Lower leg skin (tissue), 4 donors: ENCODE results near the gene NT5M. TPM values are rescaled to one million over a fixed set of nuclear protein-coding genes. Genes with fewer than 3 reads are reported as not detected.
A peak's percentile ranks its signal among the peaks of the same experiment; 100 is the strongest.

Experiments
- DNase-seq, 2 donors: peaks; one replicate each; pipeline ENCODE4 v3.0.0-alpha.2; 2019; ENCODE audit warnings: low spot score in 2 of 2
- H3K4me3 ChIP-seq: fragments of 200-600 bp; sonication (generic); 2 replicates; pipeline ENCODE4 v1.5.1; 2017; ENCODE audit warnings: mild to moderate bottlenecking, low read depth; ENCODE audit not compliant: poor library complexity, severe bottlenecking
- CTCF ChIP-seq, 3 donors: fragments of 450-650 bp; IDR thresholded peaks; one replicate each; pipeline ENCODE4 v1.5.1; 2016; ENCODE audit warnings: antibody characterized with exemption in 3 of 3, mild to moderate bottlenecking in 3 of 3, moderate library complexity in 2 of 3
- POLR2A ChIP-seq, 2 donors: fragments of 450-650 bp; IDR thresholded peaks; one replicate each; pipeline ENCODE4 v1.6.1; 2016 to 2017; ENCODE audit warnings: antibody characterized with exemption in 2 of 2, mild to moderate bottlenecking in 1 of 2, moderate library complexity in 1 of 2
- WGBS, 2 donors: methylation state at CpG; one replicate each; pipeline ENCODE4 v1.1.5; 2018; 5-methylcytosine and 5-hydroxymethylcytosine counted together
- intact Hi-C: fragments of 100-400 bp; cut with DNase I; formaldehyde crosslinking; loops from one replicate; pipeline ENCODE4 v1.15.0; 2023; ENCODE audit warnings: low total_unique reads
- total RNA-seq, 4 donors: library from RNA; depleted of rRNA; stranded (reverse); fragments of >200 nt; gene quantifications; one replicate each; pipeline ENCODE4 v1.1.0, GENCODE V29; 2016

The NT5M gene
- total RNA-seq, 4 donors from 2014 or later, result 0.53 to 4.5 (median 1.1) TPM

DNA sequence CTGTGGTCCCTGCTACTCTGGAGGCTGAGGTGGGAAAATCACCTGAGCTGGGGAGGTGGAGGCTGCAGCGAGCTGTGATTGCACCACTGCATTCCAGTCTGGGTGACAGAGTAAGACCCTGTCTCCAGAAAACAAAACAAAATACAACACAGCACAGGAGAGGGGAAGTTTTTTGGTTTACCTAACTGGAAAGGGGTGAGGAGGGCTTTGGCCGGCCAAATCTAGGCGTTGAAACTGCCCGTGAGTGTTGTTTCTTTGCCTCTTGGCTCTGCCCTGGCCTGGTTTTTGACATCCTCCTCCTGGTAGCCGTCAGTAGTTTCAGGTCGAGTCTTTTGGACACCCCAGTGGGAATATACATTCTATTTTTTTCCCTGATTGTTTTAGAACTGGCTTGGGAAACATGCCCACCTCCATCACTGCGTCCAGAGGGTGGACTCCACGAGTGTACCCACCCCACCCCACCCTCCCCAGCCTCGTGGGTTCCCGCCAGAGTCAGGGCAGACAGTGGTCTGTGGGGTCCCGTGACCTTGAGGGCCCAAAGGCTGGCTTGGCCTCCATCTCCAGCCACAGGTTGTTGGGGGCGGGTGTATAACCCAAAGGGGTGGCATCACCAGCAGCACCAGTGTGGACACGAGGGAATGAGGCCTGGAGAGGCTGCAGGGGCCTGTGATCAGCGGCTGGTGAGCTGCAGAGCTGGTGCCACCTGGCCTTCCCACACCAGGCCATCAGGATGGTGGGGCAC is 42.7 kb downstream of the NT5M start:
- intact Hi-C loops, result no loop called here
- H3K4me3 ChIP-seq, result no peak overlapping the region
- TF ChIP-seq CTCF (IDR thresholded peaks at IDR 0.05), result no peak
- TF ChIP-seq POLR2A (IDR thresholded peaks at IDR 0.05), result no peak
- DNase-seq, result peak in 1 of 2 donors; percentile 61
- 90 to 92% methylated on average over 14 of the region's 14 CpGs for WGBS, 2 donors

DNA sequence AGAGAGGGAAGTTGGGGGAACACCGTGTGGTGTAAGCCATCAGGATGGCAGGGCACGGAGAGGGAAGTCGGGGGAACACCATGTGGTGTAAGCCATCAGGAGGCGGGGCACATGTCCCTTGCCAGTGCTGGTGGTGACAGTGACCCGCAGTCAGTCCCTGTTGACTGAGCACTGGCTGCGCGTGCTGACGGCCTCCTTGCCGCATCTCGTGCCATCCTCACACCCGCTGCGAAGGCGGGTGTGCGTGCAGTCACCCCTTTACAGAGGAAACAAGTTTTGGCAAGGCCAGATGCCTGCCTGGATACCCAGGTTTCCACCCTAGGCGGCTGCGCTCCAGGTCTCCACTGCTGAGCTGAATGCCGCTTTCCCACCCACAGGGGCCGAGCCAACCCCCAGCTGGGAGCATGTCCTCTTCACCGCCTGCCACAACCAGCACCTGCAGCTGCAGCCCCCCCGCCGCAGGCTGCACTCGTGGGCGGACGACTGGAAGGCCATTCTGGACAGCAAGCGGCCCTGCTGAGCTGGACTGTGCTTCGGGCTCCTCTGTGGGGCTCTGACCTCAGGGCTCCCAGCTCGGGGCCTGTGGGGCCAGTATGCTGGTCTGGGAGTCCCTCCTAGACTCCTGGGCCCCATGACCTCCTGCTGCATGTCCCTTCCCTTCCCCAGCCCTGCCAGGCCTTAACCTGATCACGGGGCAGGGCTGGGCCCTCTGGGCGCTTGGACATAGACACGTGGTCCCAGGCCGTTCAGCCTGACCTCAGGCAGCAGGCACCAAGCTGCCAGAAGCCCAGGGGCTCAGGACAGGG is 43.5 kb downstream of the NT5M start:
- WGBS, 2 donors, result 88 to 93% methylated on average over 24 of the region's 31 CpGs
- TF ChIP-seq CTCF (IDR thresholded peaks at IDR 0.05) (no peak), POLR2A (IDR thresholded peaks at IDR 0.05) (no peak)
- H3K4me3 ChIP-seq, result no peak overlapping the region
- intact Hi-C loops, result no loop called here
- DNase-seq, result peak in 1 of 2 donors; percentile 81

DNA sequence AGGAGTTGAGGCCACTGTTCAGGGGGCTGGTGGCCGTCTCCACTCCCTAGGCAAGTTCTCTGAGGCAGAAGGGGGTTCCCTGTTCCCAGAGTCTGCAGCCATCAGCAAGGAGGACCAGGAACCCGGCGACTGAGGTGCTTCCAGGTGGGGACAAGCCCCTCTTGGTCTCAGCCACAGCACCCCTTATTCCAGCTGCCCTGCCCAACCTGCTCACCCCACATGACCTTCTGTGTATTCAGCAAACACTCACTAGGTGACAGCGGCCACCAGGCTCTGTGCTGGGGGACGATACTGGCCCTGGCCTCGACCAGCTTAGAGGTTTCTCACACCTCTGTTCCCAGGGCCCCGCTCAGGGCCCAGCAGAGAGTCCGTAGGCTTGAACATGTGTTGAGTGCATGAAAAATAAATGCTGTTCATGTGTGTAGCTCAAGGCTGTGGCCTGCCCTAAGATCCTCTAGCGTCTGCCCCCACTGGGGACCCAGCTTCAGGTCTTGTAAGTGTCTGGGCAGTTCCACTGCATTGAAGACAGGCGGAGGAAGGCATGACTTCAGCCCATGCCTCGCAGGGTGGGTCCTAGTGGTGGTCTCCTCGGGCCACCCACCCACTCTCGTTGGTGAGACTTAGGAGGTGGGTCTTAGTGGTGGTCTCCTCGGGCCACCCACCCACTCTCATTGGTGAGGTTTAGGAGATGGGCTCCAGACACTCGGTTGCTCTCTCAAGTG is 44.2 kb downstream of the NT5M start:
- TF ChIP-seq POLR2A (IDR thresholded peaks at IDR 0.05) (no peak), CTCF (IDR thresholded peaks at IDR 0.05) (no peak)
- H3K4me3 ChIP-seq, result no peak overlapping the region
- 88% methylated on average over 10 to 12 of the region's 15 CpGs for WGBS, 2 donors
- peak in 1 of 2 donors; percentile 79 for DNase-seq
- intact Hi-C loops, result no loop called here

DNA sequence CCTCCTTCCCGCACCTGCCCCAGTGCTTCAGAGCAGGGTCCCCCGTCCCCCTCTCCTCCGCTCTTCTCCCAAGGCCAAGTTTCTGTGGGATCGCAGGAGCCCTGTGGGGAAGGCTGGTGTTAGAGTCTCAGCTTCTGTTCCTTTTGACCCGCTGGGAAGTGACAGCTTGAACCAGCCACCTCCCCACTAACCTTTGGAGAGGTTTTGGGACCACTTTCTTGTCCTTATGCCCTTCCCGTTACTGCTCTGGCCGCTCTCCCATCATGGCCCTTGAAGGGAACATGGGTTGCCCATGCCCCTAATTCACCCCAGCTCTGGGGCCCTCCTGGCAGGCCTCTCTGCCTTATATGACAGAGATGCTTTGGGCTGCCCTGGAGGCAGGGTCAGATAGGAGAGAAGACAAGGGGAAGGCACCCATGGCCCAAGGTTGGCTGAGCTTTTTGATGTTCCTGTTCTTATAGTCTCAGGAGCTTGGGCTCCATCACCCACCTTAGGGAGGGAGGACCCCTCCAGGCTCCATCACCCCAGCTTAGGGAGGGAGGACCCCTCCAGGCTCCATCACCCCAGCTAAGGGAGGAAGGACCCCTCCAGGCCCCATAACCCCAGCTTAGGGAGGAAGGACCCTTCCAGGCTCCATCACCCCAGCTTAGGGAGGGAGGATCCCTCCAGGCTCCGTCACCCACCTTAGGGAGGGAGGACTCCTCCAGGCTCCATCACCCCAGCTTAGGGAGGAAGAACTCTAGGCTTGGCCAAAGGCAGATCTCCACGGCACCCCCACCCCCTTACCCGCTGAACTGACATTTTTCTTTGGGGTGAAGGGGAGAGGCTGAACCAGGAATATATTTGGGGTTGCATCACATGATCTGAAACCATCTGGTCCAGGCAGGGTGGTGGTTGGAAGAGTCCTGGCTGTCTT is 45.0 kb downstream of the NT5M start:
- H3K4me3 ChIP-seq, result no peak overlapping the region
- no peak for TF ChIP-seq POLR2A (IDR thresholded peaks at IDR 0.05)
- no peak for TF ChIP-seq CTCF (IDR thresholded peaks at IDR 0.05)
- DNase-seq, result peak in 1 of 2 donors; percentile 74
- intact Hi-C loops, result no loop called here
- WGBS, 2 donors, result 93 to 97% methylated on average over 10 of the region's 10 CpGs
